Myocyte (in vitro differentiated cells): Measurements from ENCODE around the gene MST1. TPM values are rescaled to one million over a fixed set of nuclear protein-coding genes. Genes with fewer than 3 reads are reported as not detected.

Source experiments
- DNase-seq: peaks from one replicate; pipeline ENCODE4 v3.0.0-alpha.2; 2012; ENCODE audit warnings: low read depth
- total RNA-seq: library from RNA; depleted of rRNA; stranded (reverse); fragments of >200 nt; gene quantifications from 2 replicates; pipeline ENCODE4 v1.2.3, GENCODE V29; 2014

Gene MST1
- total RNA-seq, 1 donor from 2014 or later = 10.8 TPM

- peak; percentile 85 for DNase-seq
These were observed 50.8 kb downstream of the MST1 start for GRCh38 chr3:49638445-49638844.

GRCh38 chr3:49636883-49637609 is 52.2 kb downstream of the MST1 start:
- no peak for DNase-seq

- DNase-seq = no peak
These were observed 54.5 kb downstream of the MST1 start for GRCh38 chr3:49634736-49635135.

Other genes with a start within 250 kb of the MST1 start
- 276 and 362 TPM in 2 replicates for gene DAG1, start 219.2 kb downstream of the MST1 start, total RNA-seq
- 0.31 and 0.45 TPM in 2 replicates for gene BSN, start 135.0 kb downstream of the MST1 start, total RNA-seq
- 121 and 124 TPM in 2 replicates for gene APEH, start 15.1 kb downstream of the MST1 start, total RNA-seq
- gene RNF123, start 83 bp upstream of the MST1 start, total RNA-seq = 50.7 and 57.5 TPM in 2 replicates
- gene AMIGO3, start 30.2 kb upstream of the MST1 start, total RNA-seq = 1.3 and 1.8 TPM in 2 replicates
- gene GMPPB, start 34.5 kb upstream of the MST1 start, total RNA-seq = 21.9 and 30.0 TPM in 2 replicates
- 27.1 and 30.2 TPM in 2 replicates for gene IP6K1, start 97.1 kb upstream of the MST1 start, total RNA-seq
- gene CDHR4, start 110.4 kb upstream of the MST1 start, total RNA-seq = 0.19 TPM in 1 of 2 replicates, not detected in the other
- gene INKA1, start 113.8 kb upstream of the MST1 start, total RNA-seq = 1.8 and 4.3 TPM in 2 replicates
- 24.8 and 28.3 TPM in 2 replicates for gene UBA7, start 124.5 kb upstream of the MST1 start, total RNA-seq
- 0.91 and 1.2 TPM in 2 replicates for gene TRAIP, start 167.1 kb upstream of the MST1 start, total RNA-seq
- not detected in 2 replicates for gene CAMKV, start 180.4 kb upstream of the MST1 start, total RNA-seq
- gene MST1R, start 214.4 kb upstream of the MST1 start, total RNA-seq = 0.27 TPM in 1 of 2 replicates, not detected in the other
- gene MON1A, start 240.3 kb upstream of the MST1 start, total RNA-seq = 14.7 and 19.8 TPM in 2 replicates